Ovary (tissue), 9 donors: ENCODE results near the gene CXCR5. TPM values are rescaled to one million over a fixed set of nuclear protein-coding genes. Genes with fewer than 3 reads are reported as not detected.
A peak's percentile ranks its signal among the peaks of the same experiment; 100 is the strongest.

Source experiments
- DNase-seq, 5 donors: peaks; one replicate each; pipeline ENCODE4 v3.0.0-alpha.2; 2019 to 2020
- H3K27ac ChIP-seq, 2 donors: fragments of 200-600 bp; one replicate each; pipeline versions ENCODE4 v1.5.1 to v1.8.0; 2019 to 2022
- H3K27me3 ChIP-seq: fragments of 200-600 bp; one replicate; pipeline ENCODE4 v1.8.0; 2022
- H3K36me3 ChIP-seq: fragments of 200-600 bp; sonication (generic); one replicate; pipeline ENCODE4 v1.5.1; 2019
- H3K4me1 ChIP-seq: one replicate; pipeline ENCODE4 v1.8.1; 2013; ENCODE audit warnings: mild to moderate bottlenecking, moderate library complexity; ENCODE audit not compliant: insufficient read depth
- H3K4me3 ChIP-seq: fragments of 200-600 bp; sonication (generic); one replicate; pipeline ENCODE4 v1.5.1; 2017
- H3K9me3 ChIP-seq, 2 donors: fragments of 200-600 bp in 1 of 2; sonication (generic) in 1 of 2; one replicate each; pipeline versions ENCODE4 v1.5.1 to v1.8.1; 2013 to 2019; ENCODE audit warnings: mild to moderate bottlenecking in 1 of 2, moderate library complexity in 1 of 2
- CTCF ChIP-seq, 3 donors: fragments of 450-650 bp in 2 of 3; fragments of 200-600 bp in 1 of 3; IDR thresholded peaks; one replicate each; pipeline versions ENCODE4 v1.5.1 to v1.8.0; 2016 to 2022; ENCODE audit warnings: antibody characterized with exemption in 3 of 3, mild to moderate bottlenecking in 1 of 3
- EP300 ChIP-seq: sonication (generic); formaldehyde crosslinking; IDR thresholded peaks from one replicate; pipeline ENCODE4 v1.6.1; 2017; ENCODE audit warnings: antibody characterized with exemption
- POLR2A ChIP-seq: fragments of 450-650 bp; IDR thresholded peaks from one replicate; pipeline ENCODE4 v1.6.1; 2017; ENCODE audit warnings: antibody characterized with exemption, mild to moderate bottlenecking, moderate library complexity
- WGBS, 3 donors: extraction: QIAGEN DNeasy Blood & Tissue Kit in 1 of 3; methylation state at CpG; one replicate each; pipeline versions ENCODE4 v1.1.5 to v1.1.7; 2013 to 2017; 5-methylcytosine and 5-hydroxymethylcytosine counted together
- intact Hi-C, 4 donors: fragments of 100-400 bp; cut with DNase I; formaldehyde crosslinking; loops; one replicate each; pipeline versions ENCODE4 v1.11.0 to v1.15.1; 2022 to 2023
- polyA plus RNA-seq, 2 donors: library from polyadenylated mRNA; stranded (reverse); fragments of 200-250 nt in 1 of 2; fragments of 350-450 nt in 1 of 2; fragmentation: Illumina TruSeq in 1 of 2; extraction: RNeasy Lipid Tissue Mini Kit (QIAGEN cat#74804) in 1 of 2; gene quantifications; one replicate each; pipeline ENCODE4 v1.2.3, GENCODE V29; 2013 to 2014
- total RNA-seq, 7 donors: library from RNA; depleted of rRNA in 2 of 7; stranded (reverse); fragments of >200 nt in 2 of 7; fragmentation: NEBNext Ultra II Directional in 3 of 7; extraction: Animal tissue kit (Norgen Biotek cat#: 25700) in 3 of 7; gene quantifications; one replicate each; pipeline versions ENCODE4 v1.1.0 to v1.2.4, GENCODE V29; 2016 to 2023
- donor health status: DM: no; HTN: no; CAD: no; lungs with moderate emphysema.
- donor health status: DM: no; HTN: no; CAD: no.
- donor health status: Bipolar disorder and iron deficiency.
- donor health status: DM: yes; HTN: yes; CAD: no.
- donor health status: DM: no; HTN: no; CAD: no.
- donor health status: DM: yes; HTN: yes; CAD: no.

The CXCR5 gene
- total and polyA plus RNA-seq, 9 donors = 0.05 to 0.17 TPM; not detected in 7

GRCh38 chr11:118927554-118928100 lies 43.9 kb downstream of the CXCR5 start:
- intact Hi-C loops = loop anchor here in 2 of 4 donors (1.0 to 2.0 kb wide), 3 partner anchors 19 to 137 kb away; partner anchors contain the start of gene DDX6 (in 1 of the 2)
- H3K36me3 ChIP-seq = no peaks in the 10 kb centered on the region
- peaks cover 6% of the 10 kb centered on the region for H3K4me1 ChIP-seq
- no peaks in the 10 kb centered on the region for H3K9me3 ChIP-seq
- H3K4me3 ChIP-seq = no peak overlapping the region
- H3K27me3 ChIP-seq = no peaks in the 10 kb centered on the region
- peak overlapping the region; percentile 76 to 90 for H3K27ac ChIP-seq
- DNase-seq = no peak
- 4 to 6% (median 4%) methylated on average over 7 of the region's 7 CpGs for WGBS, 3 donors
- TF ChIP-seq CTCF (IDR thresholded peaks at IDR 0.05) (no peak), EP300 (no peak), POLR2A (no peak)

GRCh38 chr11:118928101-118928869 lies 44.6 kb downstream of the CXCR5 start:
- intact Hi-C loops = loop anchor here in 2 of 4 donors (1.0 to 2.0 kb wide), 3 partner anchors 19 to 137 kb away; partner anchors contain the start of gene DDX6 (in 1 of the 2)
- Histone ChIP-seq H3K27me3 (no peaks in the 10 kb centered on the region), H3K27ac (peak overlapping the region; percentile 76 to 90), H3K36me3 (no peaks in the 10 kb centered on the region), H3K4me3 (peak overlapping the region; percentile 98), H3K9me3 (no peaks in the 10 kb centered on the region), H3K4me1 (peaks cover 3% of the 10 kb centered on the region)
- DNase-seq = peak; percentile 92 to 95 (median 95)
- WGBS, 3 donors = 0 to 1% (median 0%) methylated on average over 32 of the region's 32 CpGs
- TF ChIP-seq EP300 (no peak), CTCF (IDR thresholded peaks at IDR 0.05) (peak; percentile 88 to 98 (median 98)), POLR2A (peak; percentile 35)

- Histone ChIP-seq H3K36me3 (no peaks in the 10 kb centered on the region), H3K4me3 (peak overlapping the region; percentile 98), H3K9me3 (no peaks in the 10 kb centered on the region), H3K4me1 (peaks cover 4% of the 10 kb centered on the region), H3K27ac (peak overlapping the region; percentile 76 to 90), H3K27me3 (no peaks in the 10 kb centered on the region)
- 0 to 1% (median 0%) methylated on average over 25 to 26 of the region's 26 CpGs for WGBS, 3 donors
- no peak for TF ChIP-seq CTCF (IDR thresholded peaks at IDR 0.05)
- no peak for TF ChIP-seq EP300
- TF ChIP-seq POLR2A = no peak
- DNase-seq = peak in 3 of 5 donors; percentile 76 to 81 (median 81)
- intact Hi-C loops = loop anchor here in 3 of 4 donors (1.0 to 2.0 kb wide), 4 partner anchors 20 to 138 kb away; partner anchors contain the start of gene DDX6 (in 1 of the 3)
Measured at GRCh38 chr11:118928870-118929500, 45.3 kb downstream of the CXCR5 start.

GRCh38 chr11:118929501-118930093 lies 45.9 kb downstream of the CXCR5 start:
- intact Hi-C loops = loop anchor here (1.0 to 5.0 kb wide), 5 partner anchors 21 to 242 kb away; partner anchors contain the start of gene DDX6 (in 1 of the 4)
- H3K4me1 ChIP-seq = peaks cover 4% of the 10 kb centered on the region
- DNase-seq = peak; percentile 86 to 92 (median 91)
- no peaks in the 10 kb centered on the region for H3K27me3 ChIP-seq
- WGBS, 3 donors = 0% methylated on average over 24 of the region's 26 CpGs
- H3K27ac ChIP-seq = peak overlapping the region; percentile 76 to 90
- no peak for TF ChIP-seq CTCF (IDR thresholded peaks at IDR 0.05)
- no peak for TF ChIP-seq EP300
- TF ChIP-seq POLR2A = no peak
- no peaks in the 10 kb centered on the region for H3K9me3 ChIP-seq
- H3K4me3 ChIP-seq = peak overlapping the region; percentile 98
- no peaks in the 10 kb centered on the region for H3K36me3 ChIP-seq
